NAMALWA (cell line): ENCODE measurements around the gene RFTN1.
"Not testable (repeated sequence)": the region's sequence is repeated elsewhere in the genome, so short reads cannot be mapped to it uniquely, and the experiment has no call there.

ENCODE experiments used
- DNase-seq: peaks from one replicate; pipeline ENCODE4 v3.0.0-alpha.2; 2015; ENCODE audit warnings: low spot score

The RFTN1 gene

GRCh38 chr3:16326724-16327349 is 186.7 kb downstream of the RFTN1 start:
- no peak for DNase-seq

GRCh38 chr3:16325850-16326249 is 187.6 kb downstream of the RFTN1 start:
- DNase-seq: no peak

- no peak for DNase-seq
Observed at GRCh38 chr3:16323737-16324136, 189.8 kb downstream of the RFTN1 start.

- DNase-seq: no peak
Observed at GRCh38 chr3:16322189-16322588, 191.3 kb downstream of the RFTN1 start.

- no peak for DNase-seq
Observed at GRCh38 chr3:16320711-16321110, 192.8 kb downstream of the RFTN1 start.

GRCh38 chr3:16319723-16320122 is 193.8 kb downstream of the RFTN1 start:
- no peak for DNase-seq

GRCh38 chr3:16319307-16319706 is 194.2 kb downstream of the RFTN1 start:
- DNase-seq: peak; percentile 55

GRCh38 chr3:16318176-16318575 is 195.3 kb downstream of the RFTN1 start:
- no peak for DNase-seq

- no peak for DNase-seq
Observed at GRCh38 chr3:16317561-16317945, 195.9 kb downstream of the RFTN1 start.

- DNase-seq: no peak
Observed at GRCh38 chr3:16316847-16317560, 196.5 kb downstream of the RFTN1 start.

- no peak for DNase-seq
Observed at GRCh38 chr3:16316396-16316795, 197.1 kb downstream of the RFTN1 start.

- no peak for DNase-seq
Observed at GRCh38 chr3:16315623-16316022, 197.9 kb downstream of the RFTN1 start.

- DNase-seq: no peak
Observed at GRCh38 chr3:16313886-16314645, 199.4 kb downstream of the RFTN1 start.

GRCh38 chr3:16311960-16312451 is 201.5 kb downstream of the RFTN1 start:
- DNase-seq: no peak

- DNase-seq: not testable (repeated sequence)
Observed at GRCh38 chr3:16310486-16310885, 203.0 kb downstream of the RFTN1 start.

GRCh38 chr3:16309558-16309957 is 203.9 kb downstream of the RFTN1 start:
- DNase-seq: no peak

- no peak for DNase-seq
Observed at GRCh38 chr3:16308727-16309126, 204.8 kb downstream of the RFTN1 start.

GRCh38 chr3:16307832-16308531 is 205.5 kb downstream of the RFTN1 start:
- DNase-seq: no peak

GRCh38 chr3:16305111-16305541 is 208.4 kb downstream of the RFTN1 start:
- no peak for DNase-seq

GRCh38 chr3:16304061-16305010 is 209.2 kb downstream of the RFTN1 start:
- no peak for DNase-seq

GRCh38 chr3:16303037-16303575 is 210.4 kb downstream of the RFTN1 start:
- no peak for DNase-seq
